ENCODE results near the gene ABT1. TPM values are rescaled to one million over a fixed set of nuclear protein-coding genes. Genes with fewer than 3 reads are reported as not detected.

Gene ABT1
- total RNA-seq, 1 experiment from 2014 or later: 23.7 TPM

- H3K27me3 ChIP-seq (ENCODE audit: low read length): no peaks in the 10 kb centered on the region
- H2AFZ ChIP-seq (ENCODE audit: low read length): peak overlapping the region; percentile 94
- no peaks in the 10 kb centered on the region for H3K36me3 ChIP-seq (ENCODE audit: insufficient read depth, low read length)
- H3K4me2 ChIP-seq (ENCODE audit: low read depth, low read length, poor library complexity, severe bottlenecking): peak overlapping the region; percentile 100
- peaks cover 42% of the 10 kb centered on the region for H3K4me1 ChIP-seq (ENCODE audit: low read length)
- H3K4me3 ChIP-seq (ENCODE audit: low read length): peak overlapping the region; percentile 85
- no peaks in the 10 kb centered on the region for H3K9me3 ChIP-seq (ENCODE audit: low read length)
- no peaks in the 10 kb centered on the region for H3K9me2 ChIP-seq (replicated peaks; ENCODE audit: insufficient read depth, low read length)
- H3K9ac ChIP-seq (ENCODE audit: low read length): peak overlapping the region; percentile 63
- H3K79me2 ChIP-seq (ENCODE audit: low read length): no peaks in the 10 kb centered on the region
- no peak for DNase-seq
- H3K27ac ChIP-seq (ENCODE audit: low read length): peak overlapping the region; percentile 21
- H4K20me1 ChIP-seq (ENCODE audit: insufficient read depth, low read depth, low read length): no peaks in the 10 kb centered on the region
Measured at GRCh38 chr6:26554447-26554696, 42.4 kb upstream of the ABT1 start.

GRCh38 chr6:26554697-26555504 lies 41.9 kb upstream of the ABT1 start:
- Histone ChIP-seq H3K27me3 (ENCODE audit: low read length) (no peaks in the 10 kb centered on the region), H3K9me3 (ENCODE audit: low read length) (no peaks in the 10 kb centered on the region), H3K79me2 (ENCODE audit: low read length) (no peaks in the 10 kb centered on the region), H3K27ac (ENCODE audit: low read length) (peak overlapping the region; percentile 21), H3K9me2 (replicated peaks; ENCODE audit: insufficient read depth, low read length) (no peaks in the 10 kb centered on the region), H3K4me1 (ENCODE audit: low read length) (peaks cover 39% of the 10 kb centered on the region), H2AFZ (ENCODE audit: low read length) (peak overlapping the region; percentile 94), H3K9ac (ENCODE audit: low read length) (peak overlapping the region; percentile 63), H3K4me3 (ENCODE audit: low read length) (peak overlapping the region; percentile 85), H3K4me2 (ENCODE audit: low read depth, low read length, poor library complexity, severe bottlenecking) (peak overlapping the region; percentile 100), H4K20me1 (ENCODE audit: insufficient read depth, low read depth, low read length) (no peaks in the 10 kb centered on the region), H3K36me3 (ENCODE audit: insufficient read depth, low read length) (no peaks in the 10 kb centered on the region)
- peak; percentile 92 for DNase-seq

- H2AFZ ChIP-seq (ENCODE audit: low read length): peak overlapping the region; percentile 12; the same call in 1 of the 2 replicates
- peaks cover 39% of the 10 kb centered on the region for H3K4me1 ChIP-seq (ENCODE audit: low read length)
- no peaks in the 10 kb centered on the region for H3K9me3 ChIP-seq (ENCODE audit: low read length)
- no peaks in the 10 kb centered on the region for H3K79me2 ChIP-seq (ENCODE audit: low read length)
- H3K36me3 ChIP-seq (ENCODE audit: insufficient read depth, low read length): no peaks in the 10 kb centered on the region
- peak overlapping the region; percentile 100 for H3K4me2 ChIP-seq (ENCODE audit: low read depth, low read length, poor library complexity, severe bottlenecking)
- no peak overlapping the region for H3K27ac ChIP-seq (ENCODE audit: low read length)
- DNase-seq: no peak
- H3K9me2 ChIP-seq (replicated peaks; ENCODE audit: insufficient read depth, low read length): no peaks in the 10 kb centered on the region
- H3K4me3 ChIP-seq (ENCODE audit: low read length): peak overlapping the region; percentile 85
- H3K27me3 ChIP-seq (ENCODE audit: low read length): no peaks in the 10 kb centered on the region
- H3K9ac ChIP-seq (ENCODE audit: low read length): peak overlapping the region; percentile 44
- no peaks in the 10 kb centered on the region for H4K20me1 ChIP-seq (ENCODE audit: insufficient read depth, low read depth, low read length)
Measured at GRCh38 chr6:26555505-26556262, 41.1 kb upstream of the ABT1 start.

GRCh38 chr6:26556263-26557070 lies 40.3 kb upstream of the ABT1 start:
- Histone ChIP-seq H3K9me3 (ENCODE audit: low read length) (no peaks in the 10 kb centered on the region), H2AFZ (ENCODE audit: low read length) (no peak overlapping the region), H4K20me1 (ENCODE audit: insufficient read depth, low read depth, low read length) (no peaks in the 10 kb centered on the region), H3K27me3 (ENCODE audit: low read length) (no peaks in the 10 kb centered on the region), H3K4me2 (ENCODE audit: low read depth, low read length, poor library complexity, severe bottlenecking) (peak overlapping the region; percentile 100), H3K36me3 (ENCODE audit: insufficient read depth, low read length) (no peaks in the 10 kb centered on the region), H3K4me3 (ENCODE audit: low read length) (peak overlapping the region; percentile 85), H3K9ac (ENCODE audit: low read length) (no peak overlapping the region), H3K79me2 (ENCODE audit: low read length) (no peaks in the 10 kb centered on the region), H3K27ac (ENCODE audit: low read length) (no peak overlapping the region), H3K4me1 (ENCODE audit: low read length) (peaks cover 36% of the 10 kb centered on the region), H3K9me2 (replicated peaks; ENCODE audit: insufficient read depth, low read length) (no peaks in the 10 kb centered on the region)
- peak; percentile 93 for DNase-seq

- Histone ChIP-seq H4K20me1 (ENCODE audit: insufficient read depth, low read depth, low read length) (no peaks in the 10 kb centered on the region), H3K4me2 (ENCODE audit: low read depth, low read length, poor library complexity, severe bottlenecking) (no peak overlapping the region), H3K4me3 (ENCODE audit: low read length) (no peak overlapping the region), H3K9me3 (ENCODE audit: low read length) (no peaks in the 10 kb centered on the region), H3K36me3 (ENCODE audit: insufficient read depth, low read length) (no peaks in the 10 kb centered on the region), H2AFZ (ENCODE audit: low read length) (no peak overlapping the region), H3K9ac (ENCODE audit: low read length) (no peak overlapping the region), H3K79me2 (ENCODE audit: low read length) (no peaks in the 10 kb centered on the region), H3K27ac (ENCODE audit: low read length) (no peak overlapping the region), H3K9me2 (replicated peaks; ENCODE audit: insufficient read depth, low read length) (no peaks in the 10 kb centered on the region), H3K27me3 (ENCODE audit: low read length) (no peaks in the 10 kb centered on the region), H3K4me1 (ENCODE audit: low read length) (peaks cover 12% of the 10 kb centered on the region)
- DNase-seq: no peak
Measured at GRCh38 chr6:26561533-26562466, 35.0 kb upstream of the ABT1 start.

GRCh38 chr6:26563488-26563887 lies 33.3 kb upstream of the ABT1 start:
- peak overlapping the region; percentile 73 for H2AFZ ChIP-seq (ENCODE audit: low read length)
- no peaks in the 10 kb centered on the region for H3K79me2 ChIP-seq (ENCODE audit: low read length)
- no peaks in the 10 kb centered on the region for H3K27me3 ChIP-seq (ENCODE audit: low read length)
- peaks cover 15% of the 10 kb centered on the region for H3K4me1 ChIP-seq (ENCODE audit: low read length)
- peak overlapping the region; percentile 44 for H3K4me2 ChIP-seq (ENCODE audit: low read depth, low read length, poor library complexity, severe bottlenecking)
- H3K9ac ChIP-seq (ENCODE audit: low read length): no peak overlapping the region; the same call in 1 of the 2 replicates
- H3K9me2 ChIP-seq (replicated peaks; ENCODE audit: insufficient read depth, low read length): no peaks in the 10 kb centered on the region
- no peak overlapping the region for H3K27ac ChIP-seq (ENCODE audit: low read length)
- no peaks in the 10 kb centered on the region for H3K36me3 ChIP-seq (ENCODE audit: insufficient read depth, low read length)
- 0 out of 2 replicates have a peak overlapping the region, but pooled peaks have one; percentile 13 for H3K4me3 ChIP-seq (ENCODE audit: low read length)
- H3K9me3 ChIP-seq (ENCODE audit: low read length): no peaks in the 10 kb centered on the region
- H4K20me1 ChIP-seq (ENCODE audit: insufficient read depth, low read depth, low read length): no peaks in the 10 kb centered on the region
- no peak for DNase-seq

GRCh38 chr6:26568601-26569432 lies 27.9 kb upstream of the ABT1 start:
- Histone ChIP-seq H3K4me3 (ENCODE audit: low read length) (peak overlapping the region; percentile 72), H3K27ac (ENCODE audit: low read length) (no peak overlapping the region)
- DNase-seq: peak; percentile 97

More at GRCh38 chr6:26568601-26569432, 27.9 kb upstream of the ABT1 start:
- Histone ChIP-seq H3K4me1 (ENCODE audit: low read length) (peaks cover 27% of the 10 kb centered on the region), H3K9ac (ENCODE audit: low read length) (peak overlapping the region; percentile 55), H3K36me3 (ENCODE audit: insufficient read depth, low read length) (no peaks in the 10 kb centered on the region), H3K4me2 (ENCODE audit: low read depth, low read length, poor library complexity, severe bottlenecking) (peak overlapping the region; percentile 76), H3K9me2 (replicated peaks; ENCODE audit: insufficient read depth, low read length) (no peaks in the 10 kb centered on the region), H4K20me1 (ENCODE audit: insufficient read depth, low read depth, low read length) (no peaks in the 10 kb centered on the region), H3K27me3 (ENCODE audit: low read length) (no peaks in the 10 kb centered on the region), H3K79me2 (ENCODE audit: low read length) (no peaks in the 10 kb centered on the region), H2AFZ (ENCODE audit: low read length) (peak overlapping the region; percentile 93), H3K9me3 (ENCODE audit: low read length) (no peaks in the 10 kb centered on the region)

All from Karpas-422 (cell line).